Upper lobe of left lung (tissue), 6 donors: Measurements from ENCODE around the gene DSTN. TPM values are rescaled to one million over a fixed set of nuclear protein-coding genes. Genes with fewer than 3 reads are reported as not detected.

Source experiments
- ATAC-seq, 2 donors: fragments of 200-7000 bp; cut with Tn5 transposase; one replicate each; pipeline ENCODE4 v1.9.1; 2022; ENCODE audit warnings: mild to moderate bottlenecking in 2 of 2, moderate library complexity in 2 of 2; ENCODE audit not compliant: low FRiP score in 2 of 2
- DNase-seq, 2 donors: peaks; one replicate each; pipeline ENCODE4 v3.0.0-alpha.2; 2019 to 2020
- H3K27ac ChIP-seq, 4 donors: fragments of 200-600 bp; sonication (generic); one replicate each; pipeline ENCODE4 v1.5.1; 2016 to 2019
- H3K27me3 ChIP-seq, 4 donors: fragments of 200-600 bp; sonication (generic); one replicate each; pipeline ENCODE4 v1.5.1; 2017 to 2019
- H3K36me3 ChIP-seq, 4 donors: fragments of 200-600 bp; sonication (generic); one replicate each; pipeline ENCODE4 v1.5.1; 2016 to 2019
- H3K4me1 ChIP-seq, 4 donors: fragments of 200-600 bp; sonication (generic); one replicate each; pipeline ENCODE4 v1.5.1; 2018 to 2019
- H3K4me3 ChIP-seq, 4 donors: fragments of 200-600 bp; sonication (generic); one replicate each; pipeline ENCODE4 v1.5.1; 2017 to 2019; ENCODE audit warnings: mild to moderate bottlenecking in 2 of 4, moderate library complexity in 1 of 4
- H3K9me3 ChIP-seq, 4 donors: fragments of 200-600 bp; sonication (generic); one replicate each; pipeline ENCODE4 v1.5.1; 2018 to 2019
- EP300 ChIP-seq, 4 donors: sonication (generic); formaldehyde crosslinking; IDR thresholded peaks; one replicate each; pipeline ENCODE4 v1.5.1; 2017; ENCODE audit warnings: antibody characterized with exemption in 4 of 4, control low read depth in 2 of 4
- POLR2A ChIP-seq, 4 donors: fragments of 450-650 bp; IDR thresholded peaks; one replicate each; pipeline ENCODE4 v1.5.1; 2016 to 2017; ENCODE audit warnings: antibody characterized with exemption in 4 of 4, mild to moderate bottlenecking in 2 of 4
- POLR2AphosphoS5 ChIP-seq, 2 donors: sonication (generic); formaldehyde crosslinking; IDR thresholded peaks; one replicate each; pipeline ENCODE4 v1.5.1; 2017; ENCODE audit warnings: antibody characterized with exemption in 2 of 2
- WGBS, 2 donors: methylation state at CpG; one replicate each; pipeline ENCODE4 v1.1.5; 2017 to 2018; 5-methylcytosine and 5-hydroxymethylcytosine counted together
- total RNA-seq, 6 donors: library from RNA; depleted of rRNA in 4 of 6; stranded (reverse); fragments of >200 nt in 4 of 6; gene quantifications; one replicate each; pipeline versions ENCODE4 v1.1.0 to v1.2.1, GENCODE V29; 2016 to 2021
- TF ChIP-seq, protein P1 (sequence below), 6 experiments: fragments of 450-650 bp in 4 of 6; fragments of 200-600 bp in 2 of 6; sonication (generic) in 2 of 6; IDR thresholded peaks; one replicate each; pipeline ENCODE4 v1.5.1; 2016 to 2019; ENCODE audit warnings: antibody characterized with exemption in 6 of 6
- donor health status: DM: no; HTN: no; CAD: no; lungs with moderate emphysema.
- donor health status: DM: no; HTN: yes; CAD: no; lungs with severe emphysema.

The DSTN gene
- total RNA-seq, 6 donors from 2014 or later = 235 to 735 (median 513) TPM

GRCh38 chr20:17654649-17655285 lies 84.9 kb downstream of the DSTN start:
- WGBS, 2 donors = 60 to 63% methylated on average over 7 of the region's 7 CpGs
- no peak for ATAC-seq
- Histone ChIP-seq H3K4me1 (peaks cover 13 to 37% (median 31%) of the 10 kb centered on the region in 4 donors), H3K9me3 (peaks cover 0 to 8% (median 0%) of the 10 kb centered on the region in 4 donors), H3K4me3 (no peak overlapping the region), H3K36me3 (peaks cover 0 to 52% (median 21%) of the 10 kb centered on the region in 4 donors), H3K27ac (no peak overlapping the region), H3K27me3 (no peaks in the 10 kb centered on the region)
- DNase-seq = no peak
- TF ChIP-seq EP300 (IDR thresholded peaks at IDR 0.05) = no peak
- TF ChIP-seq POLR2AphosphoS5 (IDR thresholded peaks at IDR 0.05) = no peak
- no peak for TF ChIP-seq POLR2A (IDR thresholded peaks at IDR 0.05)
- TF ChIP-seq, protein P1, sequence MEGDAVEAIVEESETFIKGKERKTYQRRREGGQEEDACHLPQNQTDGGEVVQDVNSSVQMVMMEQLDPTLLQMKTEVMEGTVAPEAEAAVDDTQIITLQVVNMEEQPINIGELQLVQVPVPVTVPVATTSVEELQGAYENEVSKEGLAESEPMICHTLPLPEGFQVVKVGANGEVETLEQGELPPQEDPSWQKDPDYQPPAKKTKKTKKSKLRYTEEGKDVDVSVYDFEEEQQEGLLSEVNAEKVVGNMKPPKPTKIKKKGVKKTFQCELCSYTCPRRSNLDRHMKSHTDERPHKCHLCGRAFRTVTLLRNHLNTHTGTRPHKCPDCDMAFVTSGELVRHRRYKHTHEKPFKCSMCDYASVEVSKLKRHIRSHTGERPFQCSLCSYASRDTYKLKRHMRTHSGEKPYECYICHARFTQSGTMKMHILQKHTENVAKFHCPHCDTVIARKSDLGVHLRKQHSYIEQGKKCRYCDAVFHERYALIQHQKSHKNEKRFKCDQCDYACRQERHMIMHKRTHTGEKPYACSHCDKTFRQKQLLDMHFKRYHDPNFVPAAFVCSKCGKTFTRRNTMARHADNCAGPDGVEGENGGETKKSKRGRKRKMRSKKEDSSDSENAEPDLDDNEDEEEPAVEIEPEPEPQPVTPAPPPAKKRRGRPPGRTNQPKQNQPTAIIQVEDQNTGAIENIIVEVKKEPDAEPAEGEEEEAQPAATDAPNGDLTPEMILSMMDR (IDR thresholded peaks at IDR 0.05) = peak in 3 of 6 experiments; percentile 19 to 36 (median 29)

DNA sequence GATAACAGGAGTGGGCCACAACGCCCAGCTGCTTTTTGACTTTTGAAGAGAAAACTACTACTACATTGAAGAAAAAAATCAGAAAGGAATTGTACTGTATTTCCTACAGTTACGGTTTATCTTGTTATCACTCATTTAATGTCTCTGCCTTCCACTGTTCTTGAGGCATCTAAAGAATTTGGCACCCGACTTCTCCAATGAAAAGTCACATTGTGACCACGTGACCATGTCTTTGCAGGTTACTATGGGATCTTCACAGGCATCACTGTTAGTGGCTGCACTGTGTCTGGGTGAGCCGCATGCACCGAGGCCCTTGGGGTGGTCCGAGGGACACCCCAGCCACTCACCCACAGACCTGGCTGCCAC lies 85.4 kb downstream of the DSTN start:
- H3K27ac ChIP-seq = no peak overlapping the region

GRCh38 chr20:17655865-17656479 lies 86.1 kb downstream of the DSTN start:
- Histone ChIP-seq H3K9me3 (peaks cover 0 to 8% (median 0%) of the 10 kb centered on the region in 4 donors), H3K27ac (no peak overlapping the region), H3K4me1 (peaks cover 11 to 26% (median 21%) of the 10 kb centered on the region in 4 donors), H3K4me3 (no peak overlapping the region), H3K36me3 (peaks cover 0 to 56% (median 22%) of the 10 kb centered on the region in 4 donors), H3K27me3 (no peaks in the 10 kb centered on the region)
- DNase-seq (no peak), ATAC-seq (peak in 1 of 2 donors; percentile 35)
- 78 to 86% methylated on average over 11 of the region's 11 CpGs for WGBS, 2 donors
- TF ChIP-seq POLR2A (IDR thresholded peaks at IDR 0.05) (no peak), POLR2AphosphoS5 (IDR thresholded peaks at IDR 0.05) (no peak), EP300 (IDR thresholded peaks at IDR 0.05) (no peak)
- TF ChIP-seq, protein P1 (IDR thresholded peaks at IDR 0.05) = no peak

More for the DNA sequence above, 85.4 kb downstream of the DSTN start:
- Histone ChIP-seq H3K27me3 (no peaks in the 10 kb centered on the region), H3K4me1 (peaks cover 11 to 32% (median 26%) of the 10 kb centered on the region in 4 donors), H3K4me3 (no peak overlapping the region), H3K9me3 (peaks cover 0 to 8% (median 0%) of the 10 kb centered on the region in 4 donors), H3K36me3 (peaks cover 0 to 56% (median 23%) of the 10 kb centered on the region in 4 donors)
- DNase-seq (no peak), ATAC-seq (no peak)
- WGBS, 2 donors = 75 to 85% methylated on average over 6 to 7 of the region's 7 CpGs
- TF ChIP-seq, protein P1 (IDR thresholded peaks at IDR 0.05) = peak in 1 of 6 experiments; percentile 8
- no peak for TF ChIP-seq POLR2AphosphoS5 (IDR thresholded peaks at IDR 0.05)

DNA sequence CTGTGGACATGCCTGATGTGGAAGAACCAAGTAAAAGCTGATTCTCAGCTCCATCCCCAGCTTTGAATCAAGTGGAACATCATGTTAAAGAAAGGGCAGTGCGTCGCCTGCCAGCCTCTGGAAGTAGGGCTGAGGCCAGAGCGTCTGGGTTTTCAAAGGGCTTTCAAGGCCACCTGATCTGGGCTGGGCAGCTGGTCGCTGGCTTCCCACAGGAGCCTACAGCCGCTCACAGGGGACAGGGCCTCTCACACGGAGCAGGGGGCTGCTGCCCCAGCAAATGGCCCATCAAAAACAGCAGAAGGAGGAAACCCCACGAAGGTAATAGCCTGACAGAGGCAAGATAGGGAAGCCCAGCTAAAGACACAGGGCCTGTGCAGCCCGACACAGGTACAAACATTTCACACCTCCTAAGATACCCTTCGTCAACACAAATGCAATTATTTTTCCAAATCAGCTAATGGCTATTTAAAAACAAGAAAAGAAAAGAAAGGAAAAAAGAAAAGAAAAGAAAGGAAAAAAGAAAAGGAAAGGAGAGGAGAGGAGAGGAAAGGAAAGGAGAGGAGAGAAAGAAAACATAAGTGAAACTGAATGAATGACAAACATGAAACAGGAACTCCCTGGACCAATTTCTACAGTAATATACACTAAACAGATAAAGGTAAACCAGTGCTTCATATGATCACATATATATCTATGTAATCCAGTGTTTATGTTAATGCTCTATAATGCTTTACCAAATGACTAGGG lies 87.4 kb downstream of the DSTN start:
- ATAC-seq (no peak), DNase-seq (no peak)
- Histone ChIP-seq H3K4me1 (peaks cover 4 to 24% (median 18%) of the 10 kb centered on the region in 4 donors), H3K36me3 (peaks cover 0 to 56% (median 22%) of the 10 kb centered on the region in 4 donors), H3K27ac (no peak overlapping the region), H3K9me3 (peaks cover 0 to 8% (median 0%) of the 10 kb centered on the region in 4 donors), H3K27me3 (no peaks in the 10 kb centered on the region), H3K4me3 (no peak overlapping the region)
- 83 to 85% methylated on average over 9 of the region's 9 CpGs for WGBS, 2 donors
- TF ChIP-seq, protein P1 (IDR thresholded peaks at IDR 0.05) = no peak
- no peak for TF ChIP-seq EP300 (IDR thresholded peaks at IDR 0.05)
- TF ChIP-seq POLR2AphosphoS5 (IDR thresholded peaks at IDR 0.05) = no peak
- TF ChIP-seq POLR2A (IDR thresholded peaks at IDR 0.05) = no peak
